HL-60 (cell line): ENCODE measurements around the gene ATP8B4.

Experiments
- DNase-seq, 2 experiments: peaks; one replicate each; pipeline ENCODE4 v3.0.0-alpha.2; 2010 to 2020; ENCODE audit warnings: low read depth in 1 of 2, low spot score in 1 of 2
- H3K27ac ChIP-seq: fragments of 250-450 bp; sonication (Bioruptor Pico); replicated peaks from 2 replicates; pipeline ENCODE4 v1.5.1; 2020; ENCODE audit warnings: mild to moderate bottlenecking, moderate library complexity
- H3K27me3 ChIP-seq: fragments of 250-450 bp; sonication (Bioruptor Pico); 2 replicates; pipeline ENCODE4 v1.5.1; 2021; ENCODE audit warnings: mild to moderate bottlenecking, moderate library complexity; ENCODE audit not compliant: insufficient read depth, poor library complexity, severe bottlenecking
- H3K4me3 ChIP-seq: replicated peaks from 2 replicates; pipeline ENCODE4 v1.5.1; 2011; ENCODE audit warnings: mild to moderate bottlenecking, control low read depth, low read length; ENCODE audit not compliant: insufficient read depth
- GABPA ChIP-seq: IDR thresholded peaks from 2 replicates; pipeline ENCODE4 v1.6.1; 2012; ENCODE audit warnings: low read depth
- POLR2AphosphoS5 ChIP-seq: IDR thresholded peaks from 2 replicates; pipeline ENCODE4 v1.6.1; 2012; ENCODE audit warnings: low read depth
- SPI1 ChIP-seq: IDR thresholded peaks from 2 replicates; pipeline ENCODE4 v1.6.1; 2012; ENCODE audit warnings: low read depth, mild to moderate bottlenecking, borderline replicate concordance
- TF ChIP-seq, protein P1 (sequence below): IDR thresholded peaks from one replicate; pipeline ENCODE4 v1.5.1; 2011; ENCODE audit warnings: low read length, control low read depth, inconsistent platforms; ENCODE audit not compliant: insufficient read depth
- TF ChIP-seq, protein P2 (sequence below): IDR thresholded peaks from 2 replicates; pipeline ENCODE4 v1.6.1; 2012; ENCODE audit warnings: low read depth; ENCODE audit not compliant: insufficient replicate concordance

The ATP8B4 gene

DNA sequence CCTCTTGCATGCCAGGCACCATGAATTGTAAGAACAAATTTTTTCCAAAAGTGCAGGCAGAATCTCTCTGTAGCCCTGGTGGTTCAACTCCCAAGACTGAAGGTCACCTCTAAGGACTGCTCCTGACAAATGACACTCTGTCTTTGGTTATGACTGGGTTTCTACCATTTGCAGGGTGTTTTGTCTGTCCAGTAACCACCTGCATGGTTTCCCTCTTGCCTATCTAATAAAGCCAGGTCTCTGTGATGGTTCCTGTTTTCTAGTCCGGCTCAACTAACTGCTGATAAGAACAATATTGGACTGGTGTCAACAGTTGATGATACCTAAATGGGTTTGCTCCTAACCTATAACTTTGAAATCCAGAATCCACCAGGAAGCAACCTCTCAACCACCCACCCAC lies 43.7 kb downstream of the ATP8B4 start:
- Histone ChIP-seq H3K27me3 (no peaks in the 10 kb centered on the region), H3K4me3 (no peak overlapping the region), H3K27ac (no peak overlapping the region)
- TF ChIP-seq GABPA: no peak
- TF ChIP-seq POLR2AphosphoS5: no peak
- TF ChIP-seq, protein P1, sequence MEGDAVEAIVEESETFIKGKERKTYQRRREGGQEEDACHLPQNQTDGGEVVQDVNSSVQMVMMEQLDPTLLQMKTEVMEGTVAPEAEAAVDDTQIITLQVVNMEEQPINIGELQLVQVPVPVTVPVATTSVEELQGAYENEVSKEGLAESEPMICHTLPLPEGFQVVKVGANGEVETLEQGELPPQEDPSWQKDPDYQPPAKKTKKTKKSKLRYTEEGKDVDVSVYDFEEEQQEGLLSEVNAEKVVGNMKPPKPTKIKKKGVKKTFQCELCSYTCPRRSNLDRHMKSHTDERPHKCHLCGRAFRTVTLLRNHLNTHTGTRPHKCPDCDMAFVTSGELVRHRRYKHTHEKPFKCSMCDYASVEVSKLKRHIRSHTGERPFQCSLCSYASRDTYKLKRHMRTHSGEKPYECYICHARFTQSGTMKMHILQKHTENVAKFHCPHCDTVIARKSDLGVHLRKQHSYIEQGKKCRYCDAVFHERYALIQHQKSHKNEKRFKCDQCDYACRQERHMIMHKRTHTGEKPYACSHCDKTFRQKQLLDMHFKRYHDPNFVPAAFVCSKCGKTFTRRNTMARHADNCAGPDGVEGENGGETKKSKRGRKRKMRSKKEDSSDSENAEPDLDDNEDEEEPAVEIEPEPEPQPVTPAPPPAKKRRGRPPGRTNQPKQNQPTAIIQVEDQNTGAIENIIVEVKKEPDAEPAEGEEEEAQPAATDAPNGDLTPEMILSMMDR: no peak
- TF ChIP-seq, protein P2, sequence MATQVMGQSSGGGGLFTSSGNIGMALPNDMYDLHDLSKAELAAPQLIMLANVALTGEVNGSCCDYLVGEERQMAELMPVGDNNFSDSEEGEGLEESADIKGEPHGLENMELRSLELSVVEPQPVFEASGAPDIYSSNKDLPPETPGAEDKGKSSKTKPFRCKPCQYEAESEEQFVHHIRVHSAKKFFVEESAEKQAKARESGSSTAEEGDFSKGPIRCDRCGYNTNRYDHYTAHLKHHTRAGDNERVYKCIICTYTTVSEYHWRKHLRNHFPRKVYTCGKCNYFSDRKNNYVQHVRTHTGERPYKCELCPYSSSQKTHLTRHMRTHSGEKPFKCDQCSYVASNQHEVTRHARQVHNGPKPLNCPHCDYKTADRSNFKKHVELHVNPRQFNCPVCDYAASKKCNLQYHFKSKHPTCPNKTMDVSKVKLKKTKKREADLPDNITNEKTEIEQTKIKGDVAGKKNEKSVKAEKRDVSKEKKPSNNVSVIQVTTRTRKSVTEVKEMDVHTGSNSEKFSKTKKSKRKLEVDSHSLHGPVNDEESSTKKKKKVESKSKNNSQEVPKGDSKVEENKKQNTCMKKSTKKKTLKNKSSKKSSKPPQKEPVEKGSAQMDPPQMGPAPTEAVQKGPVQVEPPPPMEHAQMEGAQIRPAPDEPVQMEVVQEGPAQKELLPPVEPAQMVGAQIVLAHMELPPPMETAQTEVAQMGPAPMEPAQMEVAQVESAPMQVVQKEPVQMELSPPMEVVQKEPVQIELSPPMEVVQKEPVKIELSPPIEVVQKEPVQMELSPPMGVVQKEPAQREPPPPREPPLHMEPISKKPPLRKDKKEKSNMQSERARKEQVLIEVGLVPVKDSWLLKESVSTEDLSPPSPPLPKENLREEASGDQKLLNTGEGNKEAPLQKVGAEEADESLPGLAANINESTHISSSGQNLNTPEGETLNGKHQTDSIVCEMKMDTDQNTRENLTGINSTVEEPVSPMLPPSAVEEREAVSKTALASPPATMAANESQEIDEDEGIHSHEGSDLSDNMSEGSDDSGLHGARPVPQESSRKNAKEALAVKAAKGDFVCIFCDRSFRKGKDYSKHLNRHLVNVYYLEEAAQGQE: no peak
- TF ChIP-seq SPI1: no peak
- no peak for DNase-seq

DNA sequence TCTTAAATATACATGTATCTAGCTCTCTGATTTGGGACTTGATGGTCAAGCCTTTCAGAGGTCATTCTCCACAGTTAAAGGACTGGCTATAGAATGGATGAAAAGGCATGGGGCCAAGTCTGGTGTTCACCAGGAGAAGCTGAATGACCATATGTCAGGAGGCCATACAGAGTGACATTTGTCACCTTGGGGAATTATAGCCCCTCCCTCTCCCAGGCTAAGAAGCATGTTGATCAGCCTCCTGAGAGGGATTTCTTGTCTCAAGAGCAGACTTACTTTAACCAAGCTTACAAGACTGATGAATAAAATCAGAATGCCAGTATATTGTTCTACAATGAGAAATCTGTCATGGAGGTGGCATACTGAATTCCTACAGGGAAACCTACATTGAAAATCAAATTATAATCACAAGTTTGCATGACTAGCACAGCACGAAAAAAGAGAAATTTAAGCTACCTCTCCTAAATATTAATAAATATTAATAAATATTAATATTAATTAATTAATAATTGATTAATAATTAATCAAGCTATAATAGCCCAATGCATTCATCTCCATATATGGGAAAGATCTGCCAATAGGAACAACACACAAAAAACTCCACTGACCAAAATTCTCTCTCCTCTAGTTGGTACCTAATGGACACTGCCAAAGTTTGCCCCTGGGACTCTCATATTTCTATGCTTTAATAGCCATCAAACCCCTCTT lies 47.3 kb downstream of the ATP8B4 start:
- no peak overlapping the region for H3K4me3 ChIP-seq
- DNase-seq: no peak
- H3K27ac ChIP-seq: no peak overlapping the region
- H3K27me3 ChIP-seq: no peaks in the 10 kb centered on the region
- no peak for TF ChIP-seq POLR2AphosphoS5
- TF ChIP-seq, protein P1: no peak
- TF ChIP-seq GABPA: no peak

DNA sequence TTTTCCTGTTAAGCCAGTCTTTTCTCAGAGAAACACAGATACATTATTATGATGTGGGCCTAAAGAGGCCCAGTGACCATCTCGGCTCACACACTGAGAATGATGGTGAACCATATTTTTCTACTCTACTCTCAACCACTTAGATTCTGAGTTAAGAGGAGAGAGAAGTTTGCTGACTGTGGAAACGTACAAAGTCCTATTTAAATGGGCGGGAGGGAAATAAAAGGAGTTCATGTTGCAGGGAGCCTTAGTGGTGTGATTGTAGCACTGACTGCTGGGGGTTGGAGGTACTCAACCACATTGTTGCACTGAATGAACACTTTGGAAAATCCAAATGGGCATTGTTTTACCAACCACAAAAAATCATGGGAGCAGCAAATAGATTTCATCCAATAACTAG lies 51.0 kb downstream of the ATP8B4 start:
- peak overlapping the region; percentile 93 for H3K27ac ChIP-seq
- no peak for DNase-seq
- no peak for TF ChIP-seq GABPA
- TF ChIP-seq POLR2AphosphoS5: no peak
- TF ChIP-seq, protein P2: no peak
- TF ChIP-seq, protein P1: no peak
- no peak for TF ChIP-seq SPI1
- H3K4me3 ChIP-seq: no peak overlapping the region
- H3K27me3 ChIP-seq: no peaks in the 10 kb centered on the region

DNA sequence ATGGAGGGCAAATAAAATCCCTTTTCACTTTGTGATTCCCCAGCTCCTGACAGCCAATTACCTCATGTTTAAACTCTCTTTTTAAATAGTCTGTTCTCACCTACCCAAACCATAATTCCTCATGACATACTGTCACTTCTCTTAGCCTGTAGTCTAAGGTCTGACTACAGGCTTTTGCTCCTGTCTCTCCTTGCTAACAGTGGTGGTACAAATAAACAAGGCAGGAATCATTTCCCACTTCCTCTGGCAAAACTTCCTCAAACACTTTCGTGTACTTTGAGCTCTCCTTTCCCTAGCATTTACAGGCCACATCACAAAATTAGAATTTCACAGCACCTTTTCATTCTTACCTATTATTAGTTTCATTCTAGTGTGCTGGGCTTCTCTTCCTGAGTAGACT lies 51.8 kb downstream of the ATP8B4 start:
- no peak for DNase-seq
- TF ChIP-seq, protein P2: no peak
- TF ChIP-seq SPI1: peak; percentile 39; the same call in 1 of the 2 replicates

More for the DNA sequence above, 51.8 kb downstream of the ATP8B4 start:
- H3K27me3 ChIP-seq: no peaks in the 10 kb centered on the region
- no peak overlapping the region for H3K4me3 ChIP-seq
- H3K27ac ChIP-seq: peak overlapping the region; percentile 93
